GM18517 (cell line): Measurements from ENCODE around the gene CACNA1B.
"Not testable (repeated sequence)": the region's sequence is repeated elsewhere in the genome, so short reads cannot be mapped to it uniquely, and the experiment has no call there.

Experiments used
- ATAC-seq: cut with Tn5 transposase; IDR thresholded peaks from one replicate; pipeline ENCODE4 v1.9.1; 2021; ENCODE audit warnings: mild to moderate bottlenecking, moderate library complexity; ENCODE audit not compliant: unreplicated experiment

CACNA1B gene

DNA sequence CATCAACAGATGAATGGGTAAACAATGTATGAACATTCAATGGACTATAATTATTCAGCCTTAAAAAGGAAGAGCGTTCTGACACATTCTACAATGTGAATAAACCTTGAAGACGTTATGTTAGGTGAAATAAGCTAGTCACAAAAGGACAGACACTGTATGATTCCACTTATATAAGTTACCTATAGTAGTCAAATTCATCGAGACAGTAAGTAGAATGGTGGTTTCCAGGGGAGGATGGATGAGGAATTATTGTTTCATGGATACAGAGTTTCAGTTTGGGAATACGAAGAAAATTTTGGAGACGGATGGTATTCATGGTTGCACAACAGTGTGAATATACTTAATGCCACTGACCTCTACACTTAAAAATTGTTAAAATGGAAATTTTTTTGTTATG, 216.4 kb downstream of the CACNA1B start:
- ATAC-seq: no peak

DNA sequence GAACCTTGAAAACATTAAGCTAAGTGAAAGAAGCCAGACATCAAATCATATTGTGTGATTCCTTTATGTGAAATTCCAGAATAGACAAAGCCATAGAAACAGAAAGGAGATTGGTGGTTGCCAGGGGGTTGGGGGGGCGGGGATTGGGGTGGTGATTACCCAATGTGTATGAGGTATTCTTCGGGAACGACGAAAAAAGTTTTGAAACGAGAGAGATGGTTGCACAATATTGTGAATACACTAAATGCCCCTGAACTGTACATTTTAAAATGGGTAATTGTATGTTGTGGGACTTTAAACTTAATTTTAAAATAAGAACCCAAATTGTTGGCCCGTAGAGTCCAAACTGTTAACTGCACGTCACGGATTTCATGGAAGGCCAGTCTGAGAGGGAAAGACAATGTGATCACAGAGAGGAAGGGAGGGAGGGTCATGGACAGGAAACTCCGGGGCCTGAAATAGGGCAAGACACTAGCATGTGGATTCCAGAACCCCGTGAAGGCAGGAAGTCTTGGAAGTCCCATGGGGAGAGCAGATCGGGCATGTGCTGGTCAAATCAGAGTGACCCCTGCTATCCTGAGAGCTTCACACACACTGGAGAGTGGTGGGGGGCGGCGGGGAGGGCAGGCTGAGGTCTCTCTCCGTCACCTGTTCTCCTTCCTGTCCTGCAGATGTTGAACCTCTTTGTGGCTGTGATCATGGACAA, 218.4 kb downstream of the CACNA1B start:
- ATAC-seq: no peak

DNA sequence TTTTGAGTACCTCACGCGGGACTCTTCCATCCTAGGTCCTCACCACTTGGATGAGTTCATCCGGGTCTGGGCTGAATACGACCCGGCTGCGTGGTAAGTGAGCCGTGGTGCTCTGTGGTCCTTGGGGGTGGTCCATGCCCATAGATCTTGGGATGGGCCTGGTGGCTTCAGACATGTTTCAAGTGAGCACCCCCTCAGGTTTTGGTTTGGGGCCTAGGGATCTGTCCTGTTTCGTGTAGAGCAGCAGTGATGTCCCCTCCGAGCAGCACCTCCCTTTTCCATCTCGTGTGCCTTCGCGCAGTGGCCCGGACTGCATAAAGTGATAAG, 218.9 kb downstream of the CACNA1B start:
- no peak for ATAC-seq

DNA sequence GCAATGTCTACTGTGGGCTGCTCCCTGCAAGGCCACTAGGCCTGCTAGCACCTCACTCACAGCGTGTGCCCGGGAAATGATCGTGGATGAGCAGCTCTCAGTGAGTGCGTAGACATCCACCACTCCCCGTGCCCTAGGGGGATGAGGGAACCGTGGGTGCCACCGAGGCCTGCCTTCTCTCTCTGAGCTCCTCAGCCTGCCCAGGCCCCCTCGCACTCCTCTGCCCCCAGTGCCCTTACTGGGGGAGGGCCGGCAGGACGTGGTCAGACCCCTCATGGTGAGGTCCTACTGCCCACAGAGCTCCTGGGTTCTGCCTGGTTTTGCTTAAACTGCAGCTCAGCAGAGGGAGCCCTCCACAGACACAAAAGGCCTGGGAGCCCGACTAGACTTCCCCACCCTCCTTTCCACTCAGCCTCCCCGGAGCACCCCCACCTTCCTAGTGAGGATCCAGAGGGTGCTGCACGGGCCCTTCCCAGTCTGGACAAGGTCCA, 220.0 kb downstream of the CACNA1B start:
- ATAC-seq: no peak

DNA sequence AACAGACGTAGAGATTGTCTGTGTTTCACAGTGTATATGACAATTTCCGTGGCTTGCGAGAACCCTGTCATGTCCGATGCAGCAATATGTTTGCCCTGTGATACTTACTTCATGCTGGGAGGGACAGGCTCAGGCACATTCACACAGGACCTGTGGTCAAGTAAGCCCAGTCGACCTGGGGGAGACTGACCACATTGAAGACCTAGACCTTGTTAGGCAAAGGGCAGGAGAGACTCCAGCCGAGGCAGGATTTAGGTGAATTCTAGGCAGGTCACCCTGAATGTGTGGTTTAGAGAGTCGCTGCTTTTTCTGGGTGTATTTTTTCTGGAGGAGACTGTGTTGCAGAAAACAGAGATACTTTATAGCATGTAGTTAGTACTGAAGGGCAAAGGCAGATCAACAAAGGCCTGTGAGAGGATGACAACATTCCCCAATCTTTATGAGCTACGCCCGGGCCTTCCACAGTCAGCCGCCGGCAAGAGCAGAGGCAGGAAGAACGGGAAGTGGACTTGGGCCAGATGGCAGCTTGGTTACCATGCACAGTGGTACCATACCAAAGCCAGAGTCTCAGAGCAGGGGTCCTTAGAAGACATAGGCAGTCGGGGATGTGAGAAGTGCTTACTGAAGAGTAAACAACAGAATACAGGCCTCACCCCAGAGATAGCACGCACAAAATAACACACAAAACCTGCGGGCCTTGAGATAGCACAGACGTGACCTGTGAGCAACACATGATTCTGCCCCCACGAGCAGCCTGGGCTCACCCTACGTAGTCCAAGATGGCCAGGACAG, 220.7 kb downstream of the CACNA1B start:
- ATAC-seq: no peak

DNA sequence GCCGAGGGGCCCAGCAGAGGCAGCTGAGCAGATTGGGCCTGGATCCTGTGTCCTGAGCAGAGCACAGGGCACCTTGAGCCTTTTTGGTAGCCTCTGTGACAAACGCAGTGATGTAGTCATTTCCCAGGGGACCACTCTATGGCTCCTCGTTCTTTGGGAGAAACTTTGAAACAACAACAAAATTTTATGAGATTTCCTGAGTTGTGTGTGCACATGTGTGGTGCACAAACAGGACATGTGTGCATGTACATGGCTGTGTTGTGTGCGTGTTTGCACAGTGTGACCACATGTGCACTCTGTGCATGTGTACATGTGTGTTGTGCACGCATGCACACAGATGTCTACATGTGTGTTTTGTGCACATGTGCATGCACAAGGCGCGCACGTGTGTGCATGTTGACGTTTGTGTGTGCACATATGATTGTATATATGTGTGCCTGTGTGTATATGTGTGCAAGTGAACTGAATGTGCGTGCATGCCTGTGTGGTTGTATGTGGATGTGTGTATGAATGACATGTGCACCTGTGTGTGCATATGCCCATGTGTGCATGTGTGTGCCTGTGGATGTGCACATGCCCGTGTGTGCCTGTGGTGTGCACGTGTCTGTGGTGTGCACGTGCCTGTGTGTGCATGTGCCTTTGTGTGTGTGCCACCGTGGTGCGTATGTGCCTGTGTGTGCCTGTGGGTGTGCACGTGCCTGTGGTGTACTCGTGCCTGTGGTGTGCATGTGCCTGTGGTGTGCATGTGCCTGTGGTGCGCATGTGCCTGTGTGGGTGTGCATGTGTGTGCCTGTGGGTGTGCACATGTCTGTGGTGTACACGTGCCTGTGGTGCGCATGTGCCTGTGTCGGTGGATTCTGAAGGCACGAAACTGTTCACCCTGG, 221.6 kb downstream of the CACNA1B start:
- ATAC-seq: no peak

DNA sequence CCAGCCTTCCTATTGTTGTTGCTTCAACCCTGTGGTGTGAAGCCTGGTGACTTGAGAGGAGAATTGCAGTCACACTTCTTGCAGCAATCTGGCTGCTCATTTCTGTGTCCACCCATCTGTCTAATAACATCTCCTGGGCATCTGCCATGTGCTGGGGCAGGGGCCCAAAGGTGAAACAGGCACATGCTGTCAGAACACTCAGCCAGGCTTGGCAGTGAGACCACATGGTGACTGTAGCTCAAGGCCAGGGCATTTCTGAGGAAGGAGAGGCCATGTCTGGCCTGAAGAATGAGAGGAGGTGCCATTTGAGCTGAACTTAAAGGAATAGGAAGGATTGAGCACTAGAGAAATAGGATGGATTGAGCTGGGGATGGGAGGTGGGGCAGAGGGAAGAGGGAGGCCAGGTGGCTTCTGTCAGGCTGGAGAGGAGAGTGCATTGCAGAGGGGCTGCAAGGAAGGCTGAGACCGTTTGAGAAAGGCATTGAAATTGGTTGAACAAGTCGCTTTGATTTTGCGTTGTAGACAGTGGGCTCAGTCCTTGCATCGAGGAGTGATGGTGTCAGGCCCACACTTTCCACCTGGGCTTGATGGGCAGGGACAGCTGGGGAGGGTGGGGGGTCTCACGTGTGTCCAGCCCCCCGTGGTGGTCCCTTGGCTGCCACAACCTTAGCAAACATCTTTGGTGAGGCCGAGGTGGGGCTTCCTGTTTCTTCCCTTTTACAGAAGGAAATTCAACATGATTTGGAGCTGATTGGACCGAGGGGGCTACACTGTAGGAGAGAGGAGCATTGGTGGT, 222.4 kb downstream of the CACNA1B start:
- no peak for ATAC-seq

DNA sequence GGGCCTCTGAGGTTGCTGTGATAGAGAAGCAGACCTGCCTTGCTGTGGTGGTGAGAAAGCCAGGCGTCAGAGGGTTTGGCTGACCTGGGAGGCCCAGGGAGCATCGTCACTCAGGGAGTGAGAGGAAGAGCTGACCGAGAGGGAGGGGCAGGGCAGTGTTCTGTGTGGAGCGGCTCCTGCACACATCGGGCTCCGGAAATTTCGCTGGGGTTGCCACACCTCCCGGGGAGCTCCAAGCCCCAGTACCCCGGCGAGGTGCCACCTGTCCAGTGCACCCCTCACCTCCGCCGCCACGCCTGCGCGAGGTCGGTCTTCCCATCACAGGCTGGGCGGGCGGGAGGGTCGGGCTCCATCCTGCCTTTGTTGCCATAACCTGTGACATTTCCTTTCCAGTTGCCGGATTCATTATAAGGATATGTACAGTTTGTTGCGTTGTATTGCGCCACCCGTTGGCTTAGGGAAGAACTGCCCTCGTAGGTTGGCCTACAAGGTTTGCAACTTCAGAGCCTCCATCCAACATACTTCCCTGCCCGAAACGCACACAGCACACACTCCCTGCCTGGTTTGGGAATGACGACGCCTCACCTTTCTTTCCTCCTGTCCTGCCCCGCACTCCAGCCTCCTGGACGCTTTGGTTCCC, 223.2 kb downstream of the CACNA1B start:
- no peak for ATAC-seq

DNA sequence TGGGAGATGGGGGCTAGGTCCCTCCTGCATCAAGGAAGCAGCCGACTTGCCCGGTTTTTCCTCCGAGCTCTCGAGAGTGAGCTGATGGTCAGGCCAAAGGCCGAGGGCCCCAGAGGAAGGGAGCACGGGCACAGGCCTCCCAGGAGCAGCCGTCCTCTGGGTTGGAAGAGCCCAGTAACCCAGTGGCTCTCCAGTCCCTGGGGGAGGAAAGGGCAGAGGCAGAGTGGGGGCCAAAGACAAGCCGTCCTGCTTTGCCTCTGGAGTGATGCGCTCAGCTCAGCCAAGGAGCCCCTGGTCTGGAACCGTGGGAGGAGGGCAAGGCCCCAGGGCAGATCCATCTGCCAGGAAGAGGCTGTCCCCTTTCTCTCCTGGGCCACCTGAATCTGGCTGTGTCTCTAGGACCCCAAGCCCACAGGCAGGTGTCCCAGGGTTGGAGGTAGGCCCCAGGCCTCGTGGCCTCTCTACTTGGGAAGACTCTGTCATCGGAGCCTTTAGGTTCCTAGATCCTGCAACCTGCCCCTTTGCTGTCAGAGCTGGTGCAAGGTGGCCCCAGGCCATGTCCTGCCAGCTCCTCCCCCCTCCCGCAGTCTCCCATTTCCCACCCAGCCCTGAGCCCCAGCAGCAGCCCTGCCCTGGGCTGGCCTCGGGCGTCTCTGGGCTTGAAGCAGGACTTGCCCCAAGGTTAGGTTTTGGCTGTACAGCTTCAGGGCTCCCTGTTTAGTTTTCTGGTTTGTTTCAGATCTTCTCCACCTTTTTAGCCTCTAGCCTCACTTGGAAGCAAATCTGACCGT, 224.1 kb downstream of the CACNA1B start:
- no peak for ATAC-seq

DNA sequence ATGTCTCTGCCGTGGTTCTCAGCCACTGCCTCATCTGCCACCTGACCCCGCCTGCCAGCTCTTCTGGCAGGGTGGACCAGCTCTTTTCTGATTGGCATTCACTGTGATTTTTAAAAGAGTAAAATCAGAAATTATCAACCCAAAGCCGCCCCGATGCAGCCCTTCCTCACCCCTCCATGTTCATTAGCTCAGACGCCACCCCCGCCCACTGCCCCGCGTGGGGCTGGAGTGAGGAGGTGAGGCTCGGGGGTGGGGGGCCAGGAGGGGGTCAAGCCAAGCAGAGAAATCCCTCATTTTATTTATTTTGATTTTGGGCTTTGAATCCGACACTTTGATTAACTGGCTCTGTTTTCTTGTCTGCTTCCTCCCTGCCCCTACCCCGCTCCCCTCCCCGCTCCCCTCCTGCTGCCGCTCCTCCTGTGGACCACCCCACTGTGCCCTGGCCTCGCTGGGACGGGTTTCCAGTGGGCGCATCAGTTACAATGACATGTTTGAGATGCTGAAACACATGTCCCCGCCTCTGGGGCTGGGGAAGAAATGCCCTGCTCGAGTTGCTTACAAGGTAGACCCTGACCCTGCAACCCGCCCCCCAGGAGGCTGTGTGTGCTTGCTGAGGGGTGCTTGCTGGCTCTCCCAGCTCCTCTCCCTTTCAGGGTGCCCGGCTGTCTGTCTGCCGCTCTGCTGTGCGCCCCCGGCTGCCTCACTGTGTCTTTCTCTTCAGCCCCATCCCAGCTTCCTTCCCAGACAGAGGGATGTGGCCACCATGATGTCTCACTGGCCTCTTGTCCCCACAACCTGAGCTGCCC, 224.9 kb downstream of the CACNA1B start:
- no peak for ATAC-seq

DNA sequence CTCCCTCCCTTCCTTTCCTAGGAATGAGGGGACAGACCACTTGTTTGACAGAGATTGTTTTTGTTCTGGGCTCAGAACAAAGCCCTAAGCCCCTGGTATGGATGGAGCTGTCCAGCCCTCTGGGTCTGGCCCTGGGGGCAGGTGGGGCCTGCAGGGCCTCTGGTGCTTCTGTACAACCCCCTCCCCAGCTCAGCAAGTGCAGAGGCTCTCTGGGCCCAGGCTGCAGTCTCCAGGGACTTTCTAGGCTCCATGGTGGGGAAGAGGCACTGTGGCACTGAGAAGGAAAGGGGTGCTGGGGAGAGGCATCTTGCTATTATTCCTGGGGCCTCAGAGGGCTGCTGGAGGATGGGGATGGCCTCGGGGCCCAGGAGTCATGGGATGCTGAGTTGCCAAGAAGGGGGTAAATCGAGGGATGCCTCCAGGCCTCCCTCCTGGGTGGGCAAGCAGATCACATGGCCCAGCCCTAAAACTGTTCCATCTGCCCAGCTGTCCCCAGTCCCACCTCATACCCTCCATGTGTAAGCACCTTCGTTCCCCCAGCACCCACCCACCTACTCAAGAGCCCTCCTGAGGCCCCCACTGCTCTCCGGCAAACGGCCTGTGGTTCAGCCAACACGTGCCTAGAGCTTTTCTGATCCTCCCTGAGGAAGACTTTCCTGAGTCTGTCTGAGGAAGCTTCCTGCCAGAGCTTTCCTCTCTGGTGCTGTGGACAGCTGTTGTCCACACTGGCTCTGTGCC, 225.7 kb downstream of the CACNA1B start:
- no peak for ATAC-seq

DNA sequence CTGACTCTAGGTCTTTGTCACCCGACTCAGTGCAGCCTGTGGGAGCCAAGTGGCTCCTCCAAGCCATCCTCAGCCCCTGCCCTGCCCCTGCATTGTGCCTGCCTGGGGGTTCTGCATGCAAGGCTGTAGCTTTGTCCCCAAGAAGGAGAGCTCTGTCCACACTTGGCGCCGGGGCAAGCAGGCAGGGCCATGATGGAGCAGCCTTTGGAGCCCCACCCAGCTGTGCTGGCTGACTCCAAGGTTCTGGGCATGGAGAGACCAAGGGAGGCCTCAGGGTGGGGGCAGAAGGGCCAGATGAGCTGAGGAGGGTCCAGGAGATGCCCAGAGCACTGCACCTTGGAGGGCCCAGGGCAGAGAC, 226.2 kb downstream of the CACNA1B start:
- no peak for ATAC-seq

DNA sequence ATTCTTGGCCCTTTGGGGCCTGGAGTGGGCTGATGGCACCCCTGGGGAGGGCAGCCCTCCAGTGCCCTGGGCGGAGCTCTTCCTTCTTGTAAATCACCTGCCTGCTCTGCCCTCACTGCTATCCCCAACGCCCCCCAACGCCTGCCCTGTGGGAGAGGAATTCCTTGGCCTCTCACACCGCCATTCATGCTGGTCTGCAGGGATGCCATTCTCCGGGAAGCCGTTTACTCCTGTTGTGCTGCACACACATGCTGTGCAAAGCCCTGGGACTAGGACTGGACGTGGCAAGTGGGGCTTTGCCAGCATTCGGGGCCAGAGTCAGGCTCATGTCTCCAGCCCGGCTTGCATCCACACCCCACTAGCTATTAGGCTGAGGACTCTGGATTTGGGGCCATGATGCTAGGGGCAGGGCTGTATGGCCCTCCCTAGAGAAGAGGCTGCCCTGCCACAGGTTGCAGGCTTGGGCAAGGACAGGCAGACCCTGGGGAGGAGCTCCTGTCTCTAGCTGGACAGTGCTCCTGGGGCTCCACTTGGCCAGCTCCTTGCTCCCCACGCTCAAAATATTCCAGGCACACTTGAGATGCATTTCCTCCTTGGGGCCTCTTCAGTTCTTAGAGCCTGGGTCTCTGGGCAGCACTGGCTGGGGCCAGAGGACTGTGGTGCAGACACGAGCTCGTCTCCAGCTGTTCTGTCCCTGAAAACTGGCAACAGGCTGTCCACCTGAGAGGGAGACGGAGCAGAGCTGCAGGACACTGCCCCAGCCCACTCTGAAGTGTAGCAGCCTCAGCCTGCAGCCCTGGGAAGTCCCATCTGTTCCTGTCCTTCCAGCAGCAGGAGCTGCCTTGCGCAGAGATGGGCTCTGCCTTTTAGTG, 226.9 kb downstream of the CACNA1B start:
- no peak for ATAC-seq

DNA sequence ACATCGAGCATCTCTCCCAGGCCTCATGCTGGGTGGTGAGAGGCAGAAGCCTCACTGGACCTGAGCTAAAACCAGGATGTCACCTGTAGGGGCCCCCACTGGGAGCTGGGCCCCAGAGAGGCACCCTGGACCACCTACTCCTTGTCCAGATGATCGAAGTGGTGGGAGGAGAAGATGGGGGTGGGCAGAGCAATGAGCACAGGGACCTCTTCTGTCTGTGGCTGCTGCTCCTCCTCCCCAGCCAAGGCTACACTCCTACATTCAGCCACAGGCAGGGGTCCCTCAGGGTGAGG, 227.5 kb downstream of the CACNA1B start:
- ATAC-seq: no peak

DNA sequence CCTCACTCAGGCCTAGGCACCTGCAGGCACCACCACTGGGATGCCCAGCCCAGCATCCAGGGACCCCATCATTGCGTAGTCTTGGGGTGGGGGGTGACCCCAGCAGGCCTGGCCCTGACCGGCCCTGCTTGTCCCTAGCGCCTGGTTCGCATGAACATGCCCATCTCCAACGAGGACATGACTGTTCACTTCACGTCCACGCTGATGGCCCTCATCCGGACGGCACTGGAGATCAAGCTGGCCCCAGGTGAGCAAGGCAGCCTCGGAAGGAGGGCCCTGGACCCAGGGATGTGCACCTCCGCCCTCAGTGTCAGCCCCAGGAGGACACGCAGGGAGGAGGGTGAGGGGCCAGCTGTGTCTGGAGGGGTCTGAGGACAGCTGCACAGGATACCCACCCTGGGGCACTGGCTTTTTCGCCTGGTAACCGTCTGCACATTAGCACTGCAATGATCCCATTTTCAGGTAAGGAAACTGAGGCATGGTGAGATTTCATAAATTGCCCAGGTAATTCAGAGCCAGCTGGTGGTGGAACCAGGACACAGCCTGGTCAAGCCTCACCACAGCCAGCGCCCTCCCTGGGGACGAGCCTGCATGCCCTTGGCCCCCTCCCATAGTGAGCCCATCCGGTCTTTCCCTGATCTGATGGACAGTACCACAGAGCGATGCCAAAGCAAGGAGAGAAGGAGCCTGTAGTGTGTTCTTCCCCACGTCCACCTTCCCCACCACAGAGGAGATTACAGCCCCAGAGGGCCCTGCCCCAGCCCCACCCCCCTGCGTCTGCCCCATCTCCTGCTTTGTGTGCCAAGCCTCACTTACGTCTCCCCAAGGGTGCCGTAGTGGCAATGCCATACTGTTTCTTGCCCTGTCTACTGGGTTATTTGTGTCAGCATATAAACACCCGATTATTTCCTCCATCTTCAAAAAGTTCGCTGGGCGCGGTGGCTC, 228.3 kb downstream of the CACNA1B start:
- ATAC-seq: no peak

DNA sequence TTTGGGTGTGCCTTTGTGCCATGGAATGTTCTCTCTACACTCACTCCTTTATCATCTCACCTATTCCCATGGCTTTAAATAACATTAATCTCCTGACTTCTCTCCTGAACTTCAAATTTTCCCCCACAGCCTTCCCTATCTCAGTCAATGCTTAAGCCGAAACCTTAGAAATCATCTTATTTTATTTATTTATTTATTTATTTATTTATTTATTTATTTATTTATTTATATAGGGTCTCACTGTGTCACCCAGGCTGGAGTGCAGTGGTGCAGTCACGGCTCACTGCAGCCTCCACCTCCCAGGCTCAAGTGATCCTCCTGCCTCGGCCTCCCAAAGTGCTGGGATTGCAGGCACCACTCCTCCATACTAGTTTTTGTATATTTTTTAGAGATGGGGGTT, 229.5 kb downstream of the CACNA1B start:
- not testable (repeated sequence) for ATAC-seq
